Omental fat pad (tissue), 4 donors: ENCODE data around the gene CCDC34. TPM values are rescaled to one million over a fixed set of nuclear protein-coding genes. Genes with fewer than 3 reads are reported as not detected.

Experiments used
- ATAC-seq: fragments of 150-250 bp; one replicate; pipeline ENCODE4 v1.9.1; 2016; ENCODE audit warnings: mild to moderate bottlenecking, moderate library complexity; ENCODE audit not compliant: low FRiP score
- DNase-seq: peaks from one replicate; pipeline ENCODE4 v3.0.0-alpha.2; 2019; ENCODE audit warnings: low spot score
- total RNA-seq, 4 donors: library from RNA; depleted of rRNA; stranded (reverse); fragments of >200 nt; gene quantifications; one replicate each; pipeline ENCODE4 v1.1.0, GENCODE V29; 2016
- TF ChIP-seq, protein P1 (sequence below), 3 donors: fragments of 450-650 bp; IDR thresholded peaks; one replicate each; pipeline ENCODE4 v1.5.1; 2016 to 2017; ENCODE audit warnings: antibody characterized with exemption in 3 of 3, mild to moderate bottlenecking in 3 of 3, moderate library complexity in 2 of 3

The CCDC34 gene
- total RNA-seq, 4 donors from 2014 or later, result 2.0 to 3.1 (median 2.4) TPM

- DNase-seq, result no peak
- TF ChIP-seq, protein P1, sequence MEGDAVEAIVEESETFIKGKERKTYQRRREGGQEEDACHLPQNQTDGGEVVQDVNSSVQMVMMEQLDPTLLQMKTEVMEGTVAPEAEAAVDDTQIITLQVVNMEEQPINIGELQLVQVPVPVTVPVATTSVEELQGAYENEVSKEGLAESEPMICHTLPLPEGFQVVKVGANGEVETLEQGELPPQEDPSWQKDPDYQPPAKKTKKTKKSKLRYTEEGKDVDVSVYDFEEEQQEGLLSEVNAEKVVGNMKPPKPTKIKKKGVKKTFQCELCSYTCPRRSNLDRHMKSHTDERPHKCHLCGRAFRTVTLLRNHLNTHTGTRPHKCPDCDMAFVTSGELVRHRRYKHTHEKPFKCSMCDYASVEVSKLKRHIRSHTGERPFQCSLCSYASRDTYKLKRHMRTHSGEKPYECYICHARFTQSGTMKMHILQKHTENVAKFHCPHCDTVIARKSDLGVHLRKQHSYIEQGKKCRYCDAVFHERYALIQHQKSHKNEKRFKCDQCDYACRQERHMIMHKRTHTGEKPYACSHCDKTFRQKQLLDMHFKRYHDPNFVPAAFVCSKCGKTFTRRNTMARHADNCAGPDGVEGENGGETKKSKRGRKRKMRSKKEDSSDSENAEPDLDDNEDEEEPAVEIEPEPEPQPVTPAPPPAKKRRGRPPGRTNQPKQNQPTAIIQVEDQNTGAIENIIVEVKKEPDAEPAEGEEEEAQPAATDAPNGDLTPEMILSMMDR (IDR thresholded peaks at IDR 0.05), result no peak
- ATAC-seq, result no peak
These were observed 52.3 kb downstream of the CCDC34 start for GRCh38 chr11:27310707-27311106.

- TF ChIP-seq, protein P1 (IDR thresholded peaks at IDR 0.05), result no peak
- DNase-seq (no peak), ATAC-seq (no peak)
These were observed 52.8 kb downstream of the CCDC34 start for GRCh38 chr11:27310182-27310581.

DNA sequence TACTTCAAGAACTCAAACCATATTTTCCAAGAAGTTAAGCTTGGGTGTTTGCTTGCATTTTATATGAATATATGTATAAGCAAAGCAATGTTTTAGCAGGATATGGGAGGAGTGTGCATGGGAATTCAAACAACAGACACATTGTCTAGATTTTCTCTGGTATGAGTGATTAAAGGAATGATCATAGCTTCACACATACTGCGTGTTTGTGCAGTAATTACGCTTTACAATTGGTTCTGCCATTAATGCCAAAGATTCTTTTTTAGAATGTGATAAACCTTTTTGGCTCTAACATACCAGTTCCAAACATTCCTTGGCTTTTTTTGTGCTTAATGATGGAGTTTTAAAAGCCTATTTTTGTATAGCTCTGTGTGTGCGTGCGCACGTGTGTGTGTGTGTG is 54.0 kb downstream of the CCDC34 start:
- no peak for ATAC-seq
- TF ChIP-seq, protein P1 (IDR thresholded peaks at IDR 0.05), result no peak

GRCh38 chr11:27307232-27307631 is 55.8 kb downstream of the CCDC34 start:
- TF ChIP-seq, protein P1 (IDR thresholded peaks at IDR 0.05), result no peak
- no peak for DNase-seq
- no peak for ATAC-seq

More for the DNA sequence above, 54.0 kb downstream of the CCDC34 start:
- DNase-seq, result no peak

DNA sequence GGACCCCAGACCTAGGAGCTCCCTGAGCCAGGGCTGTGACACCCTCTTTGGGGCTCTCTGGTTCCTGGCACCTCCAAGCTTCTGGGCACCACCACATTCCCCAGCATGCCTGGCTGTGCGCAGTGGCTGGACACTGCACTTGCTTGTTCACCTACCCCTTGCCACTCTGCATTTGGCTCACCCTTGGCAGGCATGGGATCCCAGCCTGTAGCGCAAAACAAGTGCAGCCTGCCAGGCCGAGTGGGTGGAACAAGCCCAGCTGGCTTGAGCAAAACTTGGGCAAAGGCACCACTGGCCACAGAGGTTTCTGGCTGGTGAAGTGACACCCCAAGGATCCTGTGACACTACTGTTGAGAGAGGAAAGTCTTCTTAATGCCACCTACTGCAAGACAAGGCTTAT is 57.3 kb downstream of the CCDC34 start:
- TF ChIP-seq, protein P1 (IDR thresholded peaks at IDR 0.05), result no peak
- DNase-seq, result no peak
- ATAC-seq, result no peak

DNA sequence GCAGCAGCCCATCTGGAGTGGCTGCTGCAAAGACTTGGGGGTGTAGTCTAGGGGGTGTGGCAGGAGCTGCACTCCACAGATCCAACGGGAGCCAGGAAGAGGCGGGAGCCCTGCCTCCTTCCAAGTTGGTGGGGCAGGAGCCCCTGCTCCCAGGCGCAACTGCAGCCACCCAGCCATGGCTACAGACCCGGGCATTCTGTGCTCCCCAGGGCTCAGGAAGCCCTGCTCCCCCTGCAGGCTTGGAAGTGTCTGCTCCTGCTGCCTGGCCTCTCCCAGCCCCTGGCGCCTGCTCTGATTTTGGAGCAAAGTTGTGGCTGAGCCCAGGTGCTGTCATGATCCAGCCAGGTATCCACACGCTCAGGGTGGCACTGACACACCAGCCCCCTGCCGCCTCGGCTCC is 58.5 kb downstream of the CCDC34 start:
- ATAC-seq (no peak), DNase-seq (no peak)
- TF ChIP-seq, protein P1 (IDR thresholded peaks at IDR 0.05), result no peak

DNA sequence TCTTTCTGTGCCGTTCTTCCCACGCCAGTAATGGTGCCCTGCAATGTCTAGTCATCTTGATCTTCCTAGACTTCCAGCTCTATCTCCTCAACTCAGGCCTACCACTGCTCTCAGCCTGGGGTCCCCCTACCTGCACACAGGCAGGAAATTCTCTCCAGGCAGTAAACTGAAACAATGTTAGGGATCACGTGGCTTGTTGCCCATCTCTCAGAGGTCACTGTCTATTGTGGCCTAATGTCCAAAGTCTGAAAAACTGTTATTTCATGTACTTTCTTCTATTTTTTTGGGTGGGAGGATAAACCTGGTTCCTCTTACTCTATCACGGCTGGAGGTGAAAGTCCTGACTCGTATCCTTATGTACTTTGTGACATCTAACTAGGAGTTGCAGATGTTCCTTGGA is 59.1 kb downstream of the CCDC34 start:
- TF ChIP-seq, protein P1 (IDR thresholded peaks at IDR 0.05), result no peak
- DNase-seq, result no peak
- ATAC-seq, result no peak
